Measurements from ENCODE around the gene DCP1A. TPM values are rescaled to one million over a fixed set of nuclear protein-coding genes. Genes with fewer than 3 reads are reported as not detected.

DCP1A gene
- total and polyA plus RNA-seq, 9 of the 15 experiments (the other 6 are each of a cell fraction or from before 2014, with no cell fraction given): 6.6 to 33.7 (median 13.3) TPM

- H4K20me1 ChIP-seq (replicated peaks; ENCODE audit: control insufficient read depth, insufficient read depth, low read length): peaks cover 6% of the 10 kb centered on the region; the same call in 1 of the 2 replicates
- ChIA-PET POLR2A (no interaction called here), CTCF (ENCODE audit: low intra/inter-chr PET ratio) (no interaction called here)
- H3K9ac ChIP-seq (ENCODE audit: insufficient read depth in 1 of 2, low read depth in 2 of 2, low read length in 2 of 2): no peak overlapping the region
- H3K4me1 ChIP-seq (replicated peaks in 1 of 2; ENCODE audit: control insufficient read depth in 2 of 2, insufficient read depth in 2 of 2, low read length in 2 of 2): no peaks in the 10 kb centered on the region; a peak in 1 of 5 replicates
- ATAC-seq (no peak), DNase-seq (ENCODE audit: extremely low read depth in 1 of 4, low spot score in 3 of 4) (no peak), FAIRE-seq (no peak)
- H3K36me3 ChIP-seq (ENCODE audit: control insufficient read depth, insufficient read depth, low read length): peaks cover 30% of the 10 kb centered on the region; the same call in 2 of the 3 replicates
- no peak overlapping the region for H3K4me3 ChIP-seq
- H3K9me1 ChIP-seq (ENCODE audit: control insufficient read depth, insufficient read depth, low read length): no peaks in the 10 kb centered on the region
- no peak overlapping the region for H2AFZ ChIP-seq (ENCODE audit: low read depth, low read length)
- peaks cover 12% of the 10 kb centered on the region; the same call in 1 of the 3 replicates for H3K79me2 ChIP-seq (ENCODE audit: control insufficient read depth, insufficient read depth, low read length)
- WGBS (ENCODE audit: insufficient coverage, low coverage, missing lambda C conversion rate): 90% methylated on average over 1 of the region's 1 CpG
- in situ Hi-C loops (cut with MboI) (no loop called here), intact Hi-C loops (cut with micrococcal nuclease) (no loop called here)
- TF ChIP-seq NFXL1 (CRISPR knock-in tag; IDR thresholded peaks at IDR 0.05) (no peak), POLR2B (IDR thresholded peaks at IDR 0.05; ENCODE audit: low read depth, partially characterized antibody) (no peak), RBFOX2 (IDR thresholded peaks at IDR 0.05; ENCODE audit: low read depth, low read length) (no peak), BMI1 (IDR thresholded peaks at IDR 0.05; ENCODE audit: low read length) (no peak), TAF15 (IDR thresholded peaks at IDR 0.05; ENCODE audit: low read depth, low read length) (no peak), KLF6 (CRISPR knock-in tag; IDR thresholded peaks at IDR 0.05; ENCODE audit: borderline replicate concordance) (no peak), ILF3 (IDR thresholded peaks at IDR 0.05; ENCODE audit: borderline replicate concordance) (no peak), HNRNPH1 (optimal IDR thresholded peaks at IDR 0.05; ENCODE audit: low read depth, low read length) (no peak), ZBTB49 (CRISPR knock-in tag; IDR thresholded peaks at IDR 0.05; ENCODE audit: borderline replicate concordance) (no peak), GTF3C2 (IDR thresholded peaks at IDR 0.05; ENCODE audit: borderline replicate concordance, extremely low read depth, insufficient read length) (no peak), HDAC2 (IDR thresholded peaks at IDR 0.05) (no peak), THAP12 (CRISPR knock-in tag; IDR thresholded peaks at IDR 0.05) (no peak), HNRNPL (IDR thresholded peaks at IDR 0.05; ENCODE audit: low read depth, low read length) (no peak)
- no peak overlapping the region for H3K4me2 ChIP-seq (ENCODE audit: insufficient read depth, low read length)
- no TSS peak for BruUV-seq (replicated peaks)
- no peaks in the 10 kb centered on the region for H3K9me3 ChIP-seq (replicated peaks; ENCODE audit: control insufficient read depth, insufficient read depth, low read depth, low read length)
- H3K27ac ChIP-seq (ENCODE audit: extremely low read depth, low read depth, low read length): no peak overlapping the region
- H3K27me3 ChIP-seq (ENCODE audit: control insufficient read depth in 2 of 2, insufficient read depth in 2 of 2, low read length in 2 of 2): no peaks in the 10 kb centered on the region
These were observed 15.5 kb downstream of the DCP1A start for GRCh38 chr3:53331871-53332270.

Data from K562 (cell line).